ENCODE measurements around the gene SLC38A11.

Gene SLC38A11

GRCh38 chr2:164969909-164970690, 14.8 kb upstream of the SLC38A11 start:
- DNase-seq (ENCODE audit: low read depth), result no peak

DNA sequence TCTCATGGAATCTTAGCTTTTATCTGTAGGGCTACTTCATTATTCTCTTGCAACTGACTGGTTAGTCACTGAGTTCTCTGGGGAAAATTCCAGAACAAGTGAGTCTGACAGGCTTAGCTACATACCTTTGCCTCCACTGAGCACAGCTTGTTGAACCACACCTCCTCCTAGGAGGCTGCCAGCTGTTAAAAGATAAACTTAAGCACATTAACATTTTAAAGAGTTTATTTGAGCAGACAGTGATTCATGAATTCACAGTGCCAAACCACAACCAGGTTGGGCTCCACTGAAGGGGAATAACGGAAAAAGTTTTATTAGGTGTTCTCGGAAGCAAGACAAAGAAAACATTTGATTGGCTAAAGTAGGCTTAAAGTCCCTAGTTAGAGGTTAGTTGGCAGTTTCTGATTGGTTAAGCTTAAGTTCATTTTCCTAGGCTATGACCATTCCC, 12.5 kb upstream of the SLC38A11 start:
- no peak for DNase-seq (ENCODE audit: low read depth)

DNA sequence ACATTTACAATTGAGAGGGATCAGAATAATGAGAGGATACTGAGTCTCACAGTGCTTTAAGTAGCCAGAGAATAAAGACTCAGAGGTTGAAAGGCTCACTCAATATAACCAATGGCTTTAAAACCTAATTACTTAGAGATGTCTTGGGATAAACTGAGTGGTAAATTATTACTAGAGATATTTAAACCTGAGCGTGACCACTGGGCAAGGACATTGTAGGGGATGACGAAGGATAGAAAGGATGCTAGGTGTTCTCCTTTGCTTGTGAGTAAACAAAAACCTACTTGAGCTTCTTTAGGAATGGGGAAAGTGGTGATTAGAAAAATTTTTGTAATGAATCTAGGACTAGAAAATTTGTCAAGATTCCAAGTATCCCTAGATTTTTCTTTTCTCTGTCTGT, 12.0 kb upstream of the SLC38A11 start:
- no peak for DNase-seq (ENCODE audit: low read depth)

DNA sequence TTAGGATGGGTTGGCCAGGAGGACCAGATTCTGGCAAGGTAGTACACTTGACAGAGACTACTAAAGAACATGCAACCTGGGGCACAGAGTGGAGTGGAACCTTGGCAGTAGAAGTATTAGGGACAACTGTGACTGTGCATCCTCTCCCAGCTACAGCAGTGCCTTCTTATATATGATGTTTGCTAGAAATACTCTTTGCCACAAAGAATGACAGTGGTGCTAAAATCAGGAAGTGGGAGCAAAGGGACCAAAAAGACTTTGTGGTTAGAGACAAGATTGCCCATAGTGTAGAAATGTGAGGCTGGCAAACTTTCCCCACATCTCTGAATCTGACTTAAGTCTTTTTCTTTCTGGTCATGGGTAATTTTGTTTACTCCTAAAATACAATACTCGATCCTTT, 9.4 kb upstream of the SLC38A11 start:
- no peak for DNase-seq (ENCODE audit: low read depth)

GRCh38 chr2:164960159-164960558, 4.8 kb upstream of the SLC38A11 start:
- DNase-seq (ENCODE audit: low read depth), result no peak

GRCh38 chr2:164954186-164954585, 1.1 kb downstream of the SLC38A11 start:
- no peak for DNase-seq (ENCODE audit: low read depth)

GRCh38 chr2:164953279-164953678, 2.0 kb downstream of the SLC38A11 start:
- no peak for DNase-seq (ENCODE audit: low read depth)

- DNase-seq (ENCODE audit: low read depth), result no peak
These were observed 3.1 kb downstream of the SLC38A11 start for GRCh38 chr2:164952057-164952702.

DNA sequence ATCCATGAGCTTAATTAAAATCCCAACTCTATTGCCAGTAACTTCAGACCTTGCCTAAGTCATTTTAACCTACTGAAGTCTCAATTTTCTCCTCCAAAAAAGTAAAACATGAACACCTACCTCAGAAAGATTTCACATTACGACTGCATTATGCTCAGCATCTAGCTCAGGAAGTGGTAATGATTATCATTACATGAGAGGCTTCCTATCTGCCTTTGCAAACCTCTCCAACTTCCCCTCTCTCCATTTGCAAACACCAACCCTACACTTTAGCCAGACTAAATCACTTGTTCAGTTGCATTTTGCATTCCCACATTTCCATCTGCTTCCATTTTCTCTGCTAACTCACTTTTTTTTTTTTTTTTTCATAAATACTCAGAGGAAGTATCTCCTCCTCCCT, 6.8 kb downstream of the SLC38A11 start:
- DNase-seq (ENCODE audit: low read depth), result no peak

GRCh38 chr2:164947281-164947680, 8.0 kb downstream of the SLC38A11 start:
- no peak for DNase-seq (ENCODE audit: low read depth)

DNA sequence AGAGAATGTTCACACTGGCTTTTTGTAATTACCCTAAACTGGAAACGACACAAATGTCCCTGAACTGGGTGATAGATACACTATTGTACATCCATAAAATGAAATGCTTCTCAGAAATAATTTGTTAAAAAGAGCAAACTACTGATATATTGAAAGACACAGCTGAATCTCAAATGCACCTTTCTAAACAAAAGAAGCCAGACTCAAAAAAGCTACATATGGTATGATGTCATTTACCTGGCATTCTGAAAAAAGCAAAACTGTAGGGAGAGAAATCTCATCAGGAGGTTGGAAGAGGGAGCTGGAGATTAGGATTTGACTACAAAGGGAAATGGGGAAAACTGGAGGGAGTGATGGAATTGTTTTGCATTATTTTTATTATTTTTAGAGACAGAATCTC, 12.0 kb downstream of the SLC38A11 start:
- no peak for DNase-seq (ENCODE audit: low read depth)

DNA sequence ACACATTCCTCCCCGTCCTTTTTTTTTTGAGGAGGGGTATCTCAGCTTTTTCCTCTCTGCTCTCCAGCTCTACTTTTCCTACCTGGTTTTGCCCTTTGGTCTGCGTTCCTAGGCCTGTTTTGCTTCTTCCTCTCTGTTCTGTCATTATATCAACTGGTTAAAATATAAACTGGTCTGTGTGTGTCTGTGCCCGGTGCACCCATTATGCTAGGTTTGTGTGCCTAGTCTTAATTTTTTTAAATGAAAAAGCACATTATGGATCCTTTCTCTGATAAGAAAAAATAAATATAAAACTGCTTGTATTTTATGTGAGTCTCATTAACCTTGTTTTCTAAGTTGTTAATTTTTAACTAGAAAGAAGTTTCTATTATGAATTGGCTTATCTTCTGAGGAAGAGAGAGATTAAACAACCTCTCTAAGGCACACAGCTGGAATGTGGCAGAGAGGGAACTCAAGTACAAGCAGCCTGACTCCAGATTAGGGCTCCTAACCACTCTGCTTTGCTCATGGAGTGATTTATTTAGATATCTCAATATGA, 17.4 kb downstream of the SLC38A11 start:
- no peak for DNase-seq (ENCODE audit: low read depth)

GRCh38 chr2:164935118-164936101, 19.9 kb downstream of the SLC38A11 start:
- DNase-seq (ENCODE audit: low read depth), result no peak

GRCh38 chr2:164934401-164935117, 20.8 kb downstream of the SLC38A11 start:
- DNase-seq (ENCODE audit: low read depth), result no peak

DNA sequence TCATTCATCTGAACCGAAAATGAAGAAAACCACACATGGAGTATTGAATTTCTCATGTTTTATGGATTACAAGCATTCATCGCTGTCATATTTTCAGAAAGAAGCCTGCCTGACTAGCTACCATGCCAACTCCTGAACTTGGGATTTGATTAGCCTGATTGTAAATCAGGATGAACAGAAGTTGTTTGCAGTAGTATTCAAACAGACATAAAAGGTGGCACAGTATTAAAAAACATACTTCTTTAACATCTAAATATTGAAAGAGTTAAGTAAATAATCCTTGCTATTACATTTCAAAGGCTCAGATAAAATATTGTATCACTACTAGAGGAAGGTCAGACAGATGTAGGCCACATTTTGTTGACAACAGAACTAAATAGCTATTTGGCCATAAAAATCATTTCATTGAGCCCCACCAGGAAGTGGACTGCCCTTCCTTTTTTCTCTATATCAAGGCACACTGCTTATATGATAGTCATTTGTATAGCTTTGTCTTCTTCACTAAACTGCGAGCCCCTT, 21.6 kb downstream of the SLC38A11 start:
- DNase-seq (ENCODE audit: low read depth), result no peak

DNA sequence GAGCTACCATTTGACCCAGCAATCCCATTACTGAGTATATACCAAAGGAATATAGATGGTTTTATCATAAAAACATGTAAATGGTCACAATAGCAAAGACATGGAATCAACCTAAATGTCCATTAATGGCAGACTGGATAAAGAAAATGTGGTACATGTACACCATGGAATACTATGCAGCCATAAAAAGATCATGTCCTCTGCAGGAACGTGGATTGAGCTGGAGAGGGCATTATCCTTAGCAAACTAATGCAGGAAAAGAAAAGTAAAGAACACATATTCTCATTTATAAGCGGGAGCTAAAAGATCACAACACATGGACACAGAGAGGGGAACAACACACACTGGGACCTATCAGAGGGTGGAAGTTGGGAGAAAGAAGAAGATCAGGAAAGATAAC, 22.9 kb downstream of the SLC38A11 start:
- DNase-seq (ENCODE audit: low read depth), result no peak

GRCh38 chr2:164928101-164928673, 27.1 kb downstream of the SLC38A11 start:
- DNase-seq (ENCODE audit: low read depth), result no peak

DNA sequence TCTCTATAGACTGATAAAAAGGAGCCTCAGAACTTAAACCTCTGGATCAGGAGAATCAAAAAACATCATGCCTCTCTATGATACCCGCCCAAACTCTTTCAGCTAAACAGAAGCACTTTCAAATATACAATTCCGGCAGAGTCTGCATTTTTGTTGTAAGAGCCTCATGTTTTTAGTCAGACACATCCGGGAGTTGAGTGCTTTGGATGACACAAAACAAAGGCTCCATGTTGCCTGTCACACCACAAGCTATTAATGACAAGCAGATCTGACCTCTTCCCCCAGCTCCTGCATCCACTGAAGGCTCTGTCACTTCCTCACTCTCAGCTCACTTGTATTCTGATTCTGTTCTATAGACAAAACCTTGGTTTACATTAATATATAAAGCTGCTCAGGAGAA, 33.2 kb downstream of the SLC38A11 start:
- DNase-seq (ENCODE audit: low read depth), result no peak

GRCh38 chr2:164920430-164920829, 34.9 kb downstream of the SLC38A11 start:
- no peak for DNase-seq (ENCODE audit: low read depth)

DNA sequence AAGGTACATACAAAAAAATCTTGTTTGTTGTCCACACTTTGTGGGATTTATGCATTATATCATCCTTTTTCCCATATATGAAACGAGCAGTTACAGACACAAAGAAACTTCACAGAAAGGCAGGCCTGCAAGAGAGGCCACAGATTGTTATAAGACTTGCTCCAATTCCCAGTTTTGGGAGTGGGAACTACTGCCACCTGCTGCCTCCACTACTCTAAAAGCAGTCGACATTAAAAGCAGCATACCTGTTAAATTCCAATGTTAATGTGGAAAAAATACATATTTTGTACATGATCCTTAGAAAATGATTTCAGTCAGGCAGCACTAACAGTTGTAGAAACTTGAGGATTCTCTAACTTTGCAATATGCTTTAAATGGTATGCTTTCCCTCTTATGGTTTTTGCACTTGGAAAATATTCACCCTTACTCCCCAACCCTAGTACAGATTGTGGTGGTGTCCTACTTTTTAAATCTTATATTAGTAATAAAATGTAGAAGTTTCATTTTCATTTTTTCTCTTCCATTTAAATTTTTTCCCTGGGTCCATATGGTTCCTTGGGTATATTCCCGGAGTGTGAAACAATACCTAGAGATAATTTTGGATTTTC, 37.9 kb downstream of the SLC38A11 start:
- DNase-seq (ENCODE audit: low read depth), result no peak

DNA sequence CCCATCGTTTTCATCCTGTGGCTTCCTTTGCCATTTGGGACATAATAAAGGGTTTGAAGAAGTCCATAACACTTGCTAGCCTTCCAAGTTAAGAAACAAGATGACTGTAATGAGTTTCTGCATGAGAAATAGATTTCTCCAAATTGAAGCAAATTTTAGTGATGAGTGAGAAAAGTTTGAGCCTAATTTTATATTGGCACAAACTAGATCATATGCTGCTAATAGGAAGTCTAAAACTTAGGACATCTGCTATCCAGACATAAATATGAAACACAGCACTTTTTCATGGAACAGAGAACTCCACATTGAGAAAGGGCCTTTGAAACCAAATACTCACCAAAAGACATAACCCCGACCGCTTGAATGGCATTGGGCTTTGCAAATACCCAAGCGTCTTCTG, 39.8 kb downstream of the SLC38A11 start:
- no peak for DNase-seq (ENCODE audit: low read depth)

Measured in stimulated activated CD8-positive, alpha-beta memory T cell treated with anti-CD3 and anti-CD28 coated beads, Interleukin-15, amount 100 ng/mL, for 1 hour (primary cell).